Measurements from ENCODE around the gene DHRSX.
"Not testable (repeated sequence)": the region's sequence is repeated elsewhere in the genome, so short reads cannot be mapped to it uniquely, and the experiment has no call there.

The DHRSX gene
- long read RNA-seq, donor 1, transcript DHRSX-201 (7 exons, 2,571 nt) = major isoform, 14 of 33 reads
- long read RNA-seq, donor 1, partial matches to known transcripts = 19 of 33 reads
- long read RNA-seq, donor 1, other reads (novel, unspliced or antisense) = 0 of 33 reads
- long read RNA-seq, donor 2, partial matches to known transcripts = 9 of 12 reads
- long read RNA-seq, donor 2, other reads (novel, unspliced or antisense) = 0 of 12 reads
- long read RNA-seq, donor 3, partial matches to known transcripts = 5 of 6 reads
- long read RNA-seq, donor 3, other reads (novel, unspliced or antisense) = 0 of 6 reads
- long read RNA-seq, donor 4, transcript DHRSX-201 (7 exons, 2,571 nt) = major isoform, 9 of 17 reads
- long read RNA-seq, donor 4, partial matches to known transcripts = 8 of 17 reads
- long read RNA-seq, donor 4, other reads (novel, unspliced or antisense) = 0 of 17 reads
- long read RNA-seq, donor 5, transcript DHRSX-201 (7 exons, 2,571 nt) = major isoform, 19 of 34 reads
- long read RNA-seq, donor 5, partial matches to known transcripts = 14 of 34 reads
- long read RNA-seq, donor 5, other reads (novel, unspliced or antisense) = 0 of 34 reads
- long read RNA-seq, donor 6, partial matches to known transcripts = 6 of 11 reads
- long read RNA-seq, donor 6, other reads (novel, unspliced or antisense) = 0 of 11 reads
- long read RNA-seq, donor 7, transcript DHRSX-201 (7 exons, 2,571 nt) = major isoform, 7 of 28 reads
- long read RNA-seq, donor 7, partial matches to known transcripts = 16 of 28 reads
- long read RNA-seq, donor 7, other reads (novel, unspliced or antisense) = 5 of 28 reads
- long read RNA-seq, donor 8, transcript DHRSX-201 (7 exons, 2,571 nt) = major isoform, 7 of 14 reads
- long read RNA-seq, donor 8, partial matches to known transcripts = 7 of 14 reads
- long read RNA-seq, donor 8, other reads (novel, unspliced or antisense) = 0 of 14 reads

GRCh38 chrX:2500803-2501558 lies at the start of gene DHRSX, which contains the start of gene ZBED1:
DHRSX (minus strand) TSS chrX:2500976; CDS start chrX:2500925, 51 bp downstream.
ZBED1 (minus strand) TSS chrX:2500976; CDS start chrX:2490719, 10,257 bp downstream.
- no peak for DNase-seq

- peak; percentile 34 for DNase-seq
Measured at GRCh38 chrX:2549876-2550275, 49.1 kb upstream of the DHRSX start.

GRCh38 chrX:2548711-2549423 lies 48.1 kb upstream of the DHRSX start:
- DNase-seq = peak; percentile 25

- no peak for DNase-seq
Measured at GRCh38 chrX:2547736-2548135, 47.0 kb upstream of the DHRSX start.

GRCh38 chrX:2546496-2546895 lies 45.7 kb upstream of the DHRSX start:
- DNase-seq = no peak

- DNase-seq = no peak
Measured at GRCh38 chrX:2545144-2545543, 44.4 kb upstream of the DHRSX start.

GRCh38 chrX:2542826-2543521 lies 42.2 kb upstream of the DHRSX start:
- no peak for DNase-seq

- no peak for DNase-seq
Measured at GRCh38 chrX:2541603-2542002, 40.8 kb upstream of the DHRSX start.

- DNase-seq = no peak
Measured at GRCh38 chrX:2540426-2540947, 39.7 kb upstream of the DHRSX start.

GRCh38 chrX:2539586-2539985 lies 38.8 kb upstream of the DHRSX start:
- no peak for DNase-seq

GRCh38 chrX:2538031-2538757 lies 37.4 kb upstream of the DHRSX start:
- DNase-seq = no peak

- DNase-seq = no peak
Measured at GRCh38 chrX:2536974-2537373, 36.2 kb upstream of the DHRSX start.

GRCh38 chrX:2536141-2536540 lies 35.4 kb upstream of the DHRSX start:
- DNase-seq = no peak

GRCh38 chrX:2534261-2535021 lies 33.7 kb upstream of the DHRSX start:
- not testable (repeated sequence) for DNase-seq

- DNase-seq = no peak
Measured at GRCh38 chrX:2533424-2533823, 32.6 kb upstream of the DHRSX start.

- no peak for DNase-seq
Measured at GRCh38 chrX:2526390-2526789, 25.6 kb upstream of the DHRSX start.

- no peak for DNase-seq
Measured at GRCh38 chrX:2523911-2524310, 23.1 kb upstream of the DHRSX start.

- DNase-seq = no peak
Measured at GRCh38 chrX:2521927-2522386, 21.2 kb upstream of the DHRSX start.
